ENCODE measurements around the gene DHRSX. TPM values are rescaled to one million over a fixed set of nuclear protein-coding genes. Genes with fewer than 3 reads are reported as not detected.

The DHRSX gene
- total RNA-seq, 1 donor from 2014 or later, result 34.2 TPM

DNA sequence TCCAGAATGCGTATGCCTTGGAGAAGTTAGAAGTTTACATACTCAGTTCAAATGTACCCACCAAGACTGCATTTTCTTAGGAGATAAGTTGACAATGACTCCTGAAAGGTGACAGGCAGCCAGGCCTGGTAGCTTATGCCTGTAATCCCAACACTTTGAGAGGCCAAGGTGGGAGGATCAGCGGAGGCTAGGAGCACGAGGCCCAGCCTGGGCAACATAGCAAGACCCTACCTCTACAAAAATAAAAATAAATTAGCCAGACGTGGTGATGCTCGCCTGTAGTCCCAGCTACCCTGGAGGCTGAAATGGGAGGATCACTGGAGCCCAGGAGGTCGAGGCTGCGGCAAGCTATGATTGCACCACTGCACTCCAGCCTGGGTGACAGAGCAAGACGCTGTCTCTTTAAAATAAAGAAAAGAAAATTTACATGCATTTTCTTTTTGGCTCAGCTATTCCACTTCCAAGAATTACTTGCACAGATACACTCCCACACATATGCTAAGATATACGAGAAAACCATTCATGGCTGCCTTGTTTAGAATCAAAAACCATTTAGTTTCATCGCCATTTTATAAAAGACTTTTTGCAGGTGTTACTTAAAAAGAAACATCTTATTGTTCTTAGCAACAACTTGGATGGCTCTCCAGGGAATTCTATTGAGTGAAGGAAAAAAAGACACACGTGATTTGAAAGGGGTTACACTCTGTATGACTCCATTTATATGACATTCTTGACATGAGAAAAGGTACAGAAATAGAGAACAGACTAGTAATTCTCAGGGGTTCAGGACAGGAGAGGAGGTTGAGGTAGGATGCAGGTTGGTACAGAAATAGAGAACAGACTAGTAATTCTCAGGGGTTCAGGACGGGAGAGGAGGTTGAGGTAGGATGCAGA is 66.3 kb downstream of the DHRSX start:
- TF ChIP-seq, protein P1, sequence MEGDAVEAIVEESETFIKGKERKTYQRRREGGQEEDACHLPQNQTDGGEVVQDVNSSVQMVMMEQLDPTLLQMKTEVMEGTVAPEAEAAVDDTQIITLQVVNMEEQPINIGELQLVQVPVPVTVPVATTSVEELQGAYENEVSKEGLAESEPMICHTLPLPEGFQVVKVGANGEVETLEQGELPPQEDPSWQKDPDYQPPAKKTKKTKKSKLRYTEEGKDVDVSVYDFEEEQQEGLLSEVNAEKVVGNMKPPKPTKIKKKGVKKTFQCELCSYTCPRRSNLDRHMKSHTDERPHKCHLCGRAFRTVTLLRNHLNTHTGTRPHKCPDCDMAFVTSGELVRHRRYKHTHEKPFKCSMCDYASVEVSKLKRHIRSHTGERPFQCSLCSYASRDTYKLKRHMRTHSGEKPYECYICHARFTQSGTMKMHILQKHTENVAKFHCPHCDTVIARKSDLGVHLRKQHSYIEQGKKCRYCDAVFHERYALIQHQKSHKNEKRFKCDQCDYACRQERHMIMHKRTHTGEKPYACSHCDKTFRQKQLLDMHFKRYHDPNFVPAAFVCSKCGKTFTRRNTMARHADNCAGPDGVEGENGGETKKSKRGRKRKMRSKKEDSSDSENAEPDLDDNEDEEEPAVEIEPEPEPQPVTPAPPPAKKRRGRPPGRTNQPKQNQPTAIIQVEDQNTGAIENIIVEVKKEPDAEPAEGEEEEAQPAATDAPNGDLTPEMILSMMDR (conservative IDR thresholded peaks at IDR 0.05), result no peak
- Mint-ChIP-seq H3K4me1 (ENCODE audit: unreplicated experiment) (no peaks in the 10 kb centered on the region), H3K27me3 (no peaks in the 10 kb centered on the region), H3K9me3 (peaks cover 4% of the 10 kb centered on the region), H3K4me3 (no peak overlapping the region), H3K36me3 (peaks cover 19% of the 10 kb centered on the region), H3K27ac (no peak overlapping the region)
- DNase-seq (ENCODE audit: extremely low spot score, unreplicated experiment), result no peak

DNA sequence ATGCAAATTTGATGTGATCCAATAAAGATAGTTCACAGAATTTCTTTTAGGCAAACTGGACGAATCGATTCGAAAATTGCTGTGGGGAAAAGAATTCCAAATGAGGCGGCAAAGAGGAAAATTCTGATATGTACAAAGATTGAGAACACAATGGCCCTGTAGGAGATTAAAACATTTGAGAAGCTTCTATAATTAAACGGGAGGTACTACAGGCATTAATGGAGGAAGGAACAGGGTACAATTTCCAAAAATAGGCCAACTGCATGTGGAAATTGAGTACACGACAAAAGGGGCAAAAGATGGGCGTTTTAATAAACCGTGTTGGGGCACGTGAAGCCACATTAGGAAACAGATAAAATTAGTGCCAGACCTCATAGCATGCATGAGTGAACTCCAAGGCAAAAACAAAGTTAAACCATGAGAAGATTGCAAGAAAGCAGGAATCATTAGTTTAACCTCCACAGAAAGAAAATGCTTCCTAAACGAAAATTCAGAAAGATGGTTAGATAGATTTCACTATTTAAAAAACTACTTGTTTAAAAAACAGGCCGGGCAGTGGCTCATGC is 68.4 kb downstream of the DHRSX start:
- DNase-seq (ENCODE audit: extremely low spot score, unreplicated experiment), result no peak
- TF ChIP-seq, protein P1 (conservative IDR thresholded peaks at IDR 0.05), result no peak
- Mint-ChIP-seq H3K4me3 (no peak overlapping the region), H3K4me1 (ENCODE audit: unreplicated experiment) (no peaks in the 10 kb centered on the region), H3K9me3 (peaks cover 4% of the 10 kb centered on the region), H3K27ac (no peak overlapping the region), H3K36me3 (peaks cover 22% of the 10 kb centered on the region), H3K27me3 (no peaks in the 10 kb centered on the region)

DNA sequence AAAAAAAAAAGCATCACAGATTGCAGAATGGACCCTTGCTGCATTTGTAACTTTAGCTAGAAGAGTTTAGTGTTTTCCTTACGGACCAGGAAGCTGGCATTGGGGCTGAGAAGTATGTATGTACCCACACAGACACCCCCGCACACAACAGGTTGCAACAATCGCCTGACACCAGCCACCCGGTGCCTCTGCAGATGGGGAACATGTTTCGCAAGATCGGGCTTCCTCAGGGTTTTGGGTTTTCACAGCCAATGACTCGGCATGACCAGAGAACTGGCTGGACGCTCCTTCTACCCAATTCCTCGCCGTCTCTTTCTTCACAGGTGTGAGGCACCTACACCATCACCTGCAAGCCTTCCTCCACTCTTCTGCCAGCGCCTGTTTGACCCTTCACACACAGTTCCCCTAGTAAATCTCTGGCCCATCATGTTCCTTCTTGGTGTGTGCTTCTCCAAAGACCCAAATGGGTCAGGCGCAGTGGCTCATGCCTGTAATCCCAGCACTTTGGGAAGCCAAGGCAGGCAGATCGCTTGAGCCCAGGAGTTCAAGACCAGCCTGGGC is 70.4 kb downstream of the DHRSX start:
- H3K27ac Mint-ChIP-seq, result no peak overlapping the region
- H3K36me3 Mint-ChIP-seq, result peaks cover 34% of the 10 kb centered on the region
- H3K27me3 Mint-ChIP-seq, result no peaks in the 10 kb centered on the region
- no peak overlapping the region for H3K4me3 Mint-ChIP-seq
- no peaks in the 10 kb centered on the region for H3K4me1 Mint-ChIP-seq (ENCODE audit: unreplicated experiment)
- H3K9me3 Mint-ChIP-seq, result peaks cover 10% of the 10 kb centered on the region
- no peak for DNase-seq (ENCODE audit: extremely low spot score, unreplicated experiment)
- TF ChIP-seq, protein P1 (conservative IDR thresholded peaks at IDR 0.05), result no peak

GRCh38 chrX:2427737-2428136 is 73.0 kb downstream of the DHRSX start:
- no peaks in the 10 kb centered on the region for H3K4me1 Mint-ChIP-seq (ENCODE audit: unreplicated experiment)
- TF ChIP-seq, protein P1 (conservative IDR thresholded peaks at IDR 0.05), result no peak
- H3K27ac Mint-ChIP-seq, result no peak overlapping the region
- no peak overlapping the region for H3K4me3 Mint-ChIP-seq
- peaks cover 10% of the 10 kb centered on the region for H3K9me3 Mint-ChIP-seq
- peaks cover 40% of the 10 kb centered on the region for H3K36me3 Mint-ChIP-seq
- DNase-seq (ENCODE audit: extremely low spot score, unreplicated experiment), result no peak
- H3K27me3 Mint-ChIP-seq, result no peaks in the 10 kb centered on the region

DNA sequence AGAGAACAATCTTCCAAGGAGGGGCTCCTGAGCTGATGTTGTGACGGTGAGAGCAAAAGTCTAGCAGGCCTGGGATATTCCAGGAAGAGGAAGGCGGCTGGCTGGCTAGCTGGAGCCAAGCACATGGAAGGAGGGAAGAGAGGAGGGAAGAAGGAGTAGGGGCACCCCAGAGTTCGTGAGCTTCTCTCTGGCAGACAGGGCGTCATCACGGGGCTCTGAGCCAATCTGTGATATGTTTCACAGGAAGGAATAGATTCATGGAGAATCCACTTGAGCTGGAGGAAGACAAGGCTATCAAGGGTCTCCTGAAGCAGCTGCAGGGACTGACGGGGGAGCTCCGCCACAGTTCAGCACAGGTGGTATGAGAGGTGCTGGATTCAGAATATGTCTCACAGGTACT is 73.6 kb downstream of the DHRSX start:
- H3K9me3 Mint-ChIP-seq, result peaks cover 10% of the 10 kb centered on the region
- no peak overlapping the region for H3K4me3 Mint-ChIP-seq
- H3K36me3 Mint-ChIP-seq, result peaks cover 40% of the 10 kb centered on the region
- H3K27ac Mint-ChIP-seq, result no peak overlapping the region
- H3K4me1 Mint-ChIP-seq (ENCODE audit: unreplicated experiment), result no peaks in the 10 kb centered on the region
- H3K27me3 Mint-ChIP-seq, result no peaks in the 10 kb centered on the region
- TF ChIP-seq, protein P1 (conservative IDR thresholded peaks at IDR 0.05), result no peak
- DNase-seq (ENCODE audit: extremely low spot score, unreplicated experiment), result no peak
